HFF-Myc (cell line): Measurements from ENCODE around the gene METTL6.

Experiments
- DNase-seq: peaks from one replicate; pipeline ENCODE4 v3.0.0-alpha.2; 2011; ENCODE audit warnings: low read depth; ENCODE audit errors: extremely low read depth
- H3K4me3 ChIP-seq: replicated peaks from 2 replicates; pipeline ENCODE4 v1.5.1; 2011; ENCODE audit warnings: low read depth, mild to moderate bottlenecking, control low read depth, low read length
- TF ChIP-seq, protein P1 (sequence below): IDR thresholded peaks from 2 replicates; pipeline ENCODE4 v1.5.1; 2012; ENCODE audit warnings: mild to moderate bottlenecking, low read depth, low read length, control low read depth; ENCODE audit errors: missing control alignments

The METTL6 gene

DNA sequence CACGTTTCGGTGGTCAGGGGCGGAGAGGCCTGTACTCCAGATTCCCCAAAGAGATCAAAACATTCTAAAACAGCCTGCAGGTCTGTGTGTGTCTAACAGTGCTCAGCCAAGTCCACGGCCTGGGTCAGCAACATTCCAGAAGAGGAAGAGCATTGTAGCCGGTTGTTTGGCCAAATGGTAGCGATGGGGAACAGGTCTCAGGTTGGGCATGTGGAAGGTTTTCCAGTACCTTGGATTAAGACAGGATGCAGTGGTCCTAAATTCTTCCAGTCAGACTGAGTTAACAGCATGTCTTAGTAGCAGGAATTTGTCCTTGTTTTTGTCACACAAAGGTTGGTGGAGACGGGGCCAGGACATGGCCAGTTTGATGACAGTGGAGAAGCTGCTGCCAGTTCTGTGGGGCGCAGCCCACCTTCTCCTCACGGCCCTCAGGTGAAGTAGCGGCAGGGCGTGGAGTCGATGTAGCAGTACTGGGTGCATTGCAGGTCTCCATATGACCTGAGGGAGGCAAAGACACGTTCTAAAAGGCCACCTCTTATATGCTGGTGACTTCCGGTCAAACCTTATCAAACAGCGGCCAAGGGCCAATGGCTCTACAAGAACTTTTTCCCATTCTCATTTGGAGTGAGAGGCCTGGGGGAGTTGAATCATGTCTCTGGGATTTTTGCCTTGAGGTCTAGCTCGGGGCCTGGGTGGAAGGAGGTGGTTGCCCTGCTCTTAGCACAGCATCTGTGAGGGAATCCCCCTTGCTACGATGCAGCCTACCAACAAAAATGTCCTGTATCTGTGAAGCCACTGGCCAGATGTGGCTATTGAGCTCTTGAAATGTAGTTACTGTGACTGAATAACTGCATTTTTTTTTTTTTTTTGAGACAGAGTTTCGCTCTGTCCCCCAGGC is 24.1 kb upstream of the METTL6 start:
- DNase-seq, result no peak
- TF ChIP-seq, protein P1, sequence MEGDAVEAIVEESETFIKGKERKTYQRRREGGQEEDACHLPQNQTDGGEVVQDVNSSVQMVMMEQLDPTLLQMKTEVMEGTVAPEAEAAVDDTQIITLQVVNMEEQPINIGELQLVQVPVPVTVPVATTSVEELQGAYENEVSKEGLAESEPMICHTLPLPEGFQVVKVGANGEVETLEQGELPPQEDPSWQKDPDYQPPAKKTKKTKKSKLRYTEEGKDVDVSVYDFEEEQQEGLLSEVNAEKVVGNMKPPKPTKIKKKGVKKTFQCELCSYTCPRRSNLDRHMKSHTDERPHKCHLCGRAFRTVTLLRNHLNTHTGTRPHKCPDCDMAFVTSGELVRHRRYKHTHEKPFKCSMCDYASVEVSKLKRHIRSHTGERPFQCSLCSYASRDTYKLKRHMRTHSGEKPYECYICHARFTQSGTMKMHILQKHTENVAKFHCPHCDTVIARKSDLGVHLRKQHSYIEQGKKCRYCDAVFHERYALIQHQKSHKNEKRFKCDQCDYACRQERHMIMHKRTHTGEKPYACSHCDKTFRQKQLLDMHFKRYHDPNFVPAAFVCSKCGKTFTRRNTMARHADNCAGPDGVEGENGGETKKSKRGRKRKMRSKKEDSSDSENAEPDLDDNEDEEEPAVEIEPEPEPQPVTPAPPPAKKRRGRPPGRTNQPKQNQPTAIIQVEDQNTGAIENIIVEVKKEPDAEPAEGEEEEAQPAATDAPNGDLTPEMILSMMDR, result no peak
- H3K4me3 ChIP-seq, result no peak overlapping the region

DNA sequence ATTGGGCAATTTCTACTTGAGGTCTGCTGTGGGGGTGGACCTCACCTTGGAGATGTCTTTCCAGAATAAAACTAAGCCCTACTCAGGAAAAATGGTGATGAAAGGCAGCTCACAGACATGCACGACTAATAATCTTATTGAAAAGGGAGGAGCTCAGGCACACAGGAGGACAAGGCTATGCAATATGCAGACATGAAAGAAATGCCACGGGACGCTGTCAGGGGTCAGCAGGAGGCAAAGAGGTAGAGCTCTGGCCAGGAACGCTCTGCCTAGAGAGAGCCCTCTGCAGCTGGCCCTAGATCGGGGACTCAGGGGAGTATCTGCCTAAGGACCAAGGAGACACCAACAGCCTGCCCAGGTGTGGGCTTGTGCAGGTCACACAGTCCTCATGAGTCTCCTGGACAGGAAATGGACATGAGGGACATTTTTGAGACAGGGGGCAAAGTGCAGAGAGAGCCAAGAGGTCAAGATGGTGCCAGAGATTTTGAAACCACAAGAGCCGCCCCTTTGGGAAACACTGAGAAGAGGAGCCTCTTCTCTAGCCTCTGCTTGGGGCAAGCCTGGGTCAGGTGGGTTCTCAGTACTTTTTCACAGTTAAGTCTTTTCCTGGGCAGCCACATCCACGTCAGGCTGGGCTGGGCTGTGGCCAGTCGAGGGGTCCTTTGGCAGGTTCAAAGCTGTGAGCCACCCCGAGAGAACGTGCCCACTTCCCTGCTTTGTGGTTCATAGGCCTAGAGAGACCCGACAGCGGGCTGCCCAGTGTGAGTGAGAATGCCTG is 23.3 kb upstream of the METTL6 start:
- no peak for DNase-seq
- H3K4me3 ChIP-seq, result no peak overlapping the region
- TF ChIP-seq, protein P1, result no peak

DNA sequence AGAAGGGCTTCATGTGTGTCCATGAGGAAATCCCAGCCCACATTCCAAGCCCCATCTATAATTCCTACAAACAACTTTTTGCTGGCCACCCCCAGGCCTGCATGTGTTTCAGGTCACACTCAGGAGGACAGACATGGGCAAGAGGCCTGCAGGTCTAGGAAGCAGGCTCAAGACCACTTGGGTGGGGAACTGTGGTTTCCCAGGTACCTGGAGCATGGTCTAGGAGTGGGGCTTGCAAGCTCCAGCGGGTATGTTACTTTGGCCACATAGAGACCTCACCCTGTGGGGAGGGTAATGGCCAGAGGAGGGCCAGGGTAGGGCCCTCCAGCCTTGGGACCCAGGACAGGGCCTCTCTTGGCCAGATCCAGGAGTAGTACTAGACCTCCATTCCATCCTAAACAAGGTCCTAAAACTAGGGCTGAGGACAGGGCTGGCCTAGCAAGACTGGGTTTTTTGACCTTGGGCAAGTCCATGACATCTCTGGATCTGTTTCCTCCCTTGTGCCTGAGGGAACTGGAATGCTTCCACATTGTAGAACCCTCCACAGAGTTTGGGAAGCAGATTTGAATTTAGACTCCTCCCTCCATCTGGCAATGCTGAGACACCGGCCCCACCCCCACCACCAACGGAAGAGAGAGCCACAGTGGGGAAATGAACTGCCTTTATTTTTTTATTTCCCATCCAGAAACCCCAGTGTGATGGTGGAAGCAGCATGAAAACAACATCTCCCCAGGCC is 22.3 kb upstream of the METTL6 start:
- TF ChIP-seq, protein P1, result no peak
- DNase-seq, result no peak
- H3K4me3 ChIP-seq, result no peak overlapping the region

DNA sequence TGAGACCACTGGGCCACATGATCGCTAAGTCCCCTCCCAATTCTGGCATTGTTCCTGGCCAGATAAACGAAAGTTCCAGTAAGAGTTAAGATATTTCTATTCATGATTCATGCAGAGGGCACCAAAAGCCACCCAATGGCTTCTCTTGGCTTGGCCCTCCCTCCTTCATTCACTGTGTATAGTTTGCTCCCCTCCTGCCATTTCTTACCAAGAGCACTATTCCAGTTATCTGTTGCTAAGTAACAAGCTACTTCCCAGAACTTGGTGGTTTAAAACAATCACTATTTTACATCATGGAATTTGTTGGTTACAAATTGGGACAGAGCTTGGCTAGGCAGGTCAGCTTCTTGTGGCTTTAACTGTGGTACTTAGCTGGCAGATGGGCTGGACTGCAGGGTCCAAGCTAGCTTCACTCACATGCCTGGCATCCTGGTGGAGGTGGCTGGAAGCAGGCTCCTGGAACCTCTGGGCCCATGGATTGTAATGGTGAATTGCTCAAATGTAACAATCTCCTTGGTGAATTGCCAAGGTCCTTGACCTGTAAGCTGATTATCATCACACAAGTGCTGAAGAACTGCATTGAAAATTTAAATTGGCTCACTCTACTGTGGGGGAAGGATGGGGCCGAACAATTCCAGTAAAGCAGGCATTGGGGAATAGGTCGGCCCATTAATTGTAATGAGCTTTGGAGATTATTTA is 16.6 kb upstream of the METTL6 start:
- no peak for DNase-seq
- TF ChIP-seq, protein P1, result no peak

DNA sequence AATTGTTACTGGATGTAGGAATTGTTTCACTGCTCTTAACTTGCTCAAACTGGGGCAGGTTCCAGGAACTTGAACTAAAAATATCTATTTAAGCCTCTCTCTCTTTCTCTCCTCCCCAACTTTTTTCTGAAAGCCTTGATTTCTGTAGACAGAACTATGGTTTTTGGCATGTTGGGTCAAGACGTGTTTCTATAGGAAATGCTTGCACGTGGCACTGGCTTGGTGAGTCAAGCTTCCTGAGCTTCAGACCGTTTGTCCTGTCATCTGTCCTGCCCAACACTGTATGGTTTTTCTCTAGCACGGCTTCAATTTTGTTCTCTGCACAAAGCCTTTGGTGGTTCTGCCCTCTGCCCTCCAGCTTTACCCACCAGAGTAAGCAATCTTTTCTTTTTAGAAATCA is 13.5 kb upstream of the METTL6 start:
- DNase-seq, result no peak
- TF ChIP-seq, protein P1, result no peak
- H3K4me3 ChIP-seq, result no peak overlapping the region

More for the DNA sequence above, 16.6 kb upstream of the METTL6 start:
- no peak overlapping the region for H3K4me3 ChIP-seq

DNA sequence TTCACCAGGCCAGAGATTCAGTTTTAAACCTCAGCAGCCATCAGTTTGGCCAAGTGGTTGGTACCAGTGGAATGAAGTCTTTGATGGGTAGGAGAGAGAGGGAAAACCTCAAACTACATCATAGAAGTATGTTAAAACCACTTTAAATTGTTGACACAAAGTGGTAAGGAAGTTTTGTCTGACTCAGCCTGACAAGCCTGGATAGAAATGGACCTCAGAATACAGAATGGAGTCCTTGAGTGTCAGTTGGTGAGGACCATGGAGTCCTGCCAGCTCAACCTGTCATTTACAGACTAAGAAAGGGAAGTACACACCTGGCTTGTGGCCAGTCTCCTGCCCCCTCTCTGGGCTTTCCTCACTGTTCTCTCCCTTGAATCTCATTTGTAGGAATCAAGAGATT is 12.1 kb upstream of the METTL6 start:
- TF ChIP-seq, protein P1, result no peak
- no peak for DNase-seq
- no peak overlapping the region for H3K4me3 ChIP-seq
